ENCODE measurements around the gene KIRREL2. TPM values are rescaled to one million over a fixed set of nuclear protein-coding genes. Genes with fewer than 3 reads are reported as not detected.

The KIRREL2 gene
- total RNA-seq, 4 donors from 2014 or later, result 1.7 TPM; not detected in 3

DNA sequence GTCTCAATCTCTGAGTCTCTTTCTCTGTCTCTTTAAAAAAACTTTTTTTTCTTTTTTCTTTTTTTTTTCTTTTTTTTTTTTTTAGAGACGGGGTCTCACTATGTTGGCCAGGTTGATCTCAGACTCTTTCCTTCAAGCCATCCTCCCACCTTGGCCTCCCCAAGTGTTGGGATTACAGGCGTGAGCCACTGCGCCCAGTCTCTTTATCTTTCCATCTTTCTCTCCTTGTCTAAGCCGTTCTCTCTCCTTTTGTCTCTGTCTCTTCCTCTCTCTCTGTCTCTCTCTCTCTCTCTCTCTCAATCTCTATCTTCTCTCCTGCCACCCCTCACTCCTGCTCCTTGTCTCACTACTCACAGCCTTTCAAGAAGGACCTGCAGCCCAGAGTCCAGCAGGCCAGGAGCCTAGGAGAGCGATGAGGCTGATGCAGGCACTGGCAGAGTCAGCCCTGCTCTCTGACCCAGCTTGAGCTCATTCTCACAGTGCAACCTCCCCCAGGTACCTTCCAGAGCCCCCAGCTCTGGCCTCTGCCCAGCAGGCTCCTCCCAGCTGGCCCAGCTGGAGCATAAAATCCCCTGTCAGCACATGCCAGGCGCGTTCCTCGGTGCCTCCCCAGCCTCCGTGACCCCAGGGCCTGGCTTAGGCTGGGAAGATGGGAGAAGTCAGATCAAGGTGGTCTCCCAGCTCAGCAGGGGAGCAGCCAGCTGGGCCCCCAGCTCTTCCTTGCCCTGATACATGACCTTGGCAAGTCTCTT is 4.5 kb upstream of the KIRREL2 start, which contains the start of gene NPHS1:
TSS of gene NPHS1 (minus strand) at position 476 of the 752 bp plus-strand sequence. CDS start 667 bp downstream, outside the sequence.
- H3K27ac ChIP-seq, result no peak within 1 kb of the TSS
- H3K4me1 ChIP-seq, result peaks cover 0 to 14% (median 5%) of the 10 kb centered on the region in 4 donors
- no peak within 1 kb of the TSS for H3K4me3 ChIP-seq
- H3K9me3 ChIP-seq, result no peaks in the 10 kb centered on the region
- H3K36me3 ChIP-seq, result no peaks in the 10 kb centered on the region
- TF ChIP-seq POLR2A (IDR thresholded peaks at IDR 0.05), result no peak
- TF ChIP-seq, protein P1, sequence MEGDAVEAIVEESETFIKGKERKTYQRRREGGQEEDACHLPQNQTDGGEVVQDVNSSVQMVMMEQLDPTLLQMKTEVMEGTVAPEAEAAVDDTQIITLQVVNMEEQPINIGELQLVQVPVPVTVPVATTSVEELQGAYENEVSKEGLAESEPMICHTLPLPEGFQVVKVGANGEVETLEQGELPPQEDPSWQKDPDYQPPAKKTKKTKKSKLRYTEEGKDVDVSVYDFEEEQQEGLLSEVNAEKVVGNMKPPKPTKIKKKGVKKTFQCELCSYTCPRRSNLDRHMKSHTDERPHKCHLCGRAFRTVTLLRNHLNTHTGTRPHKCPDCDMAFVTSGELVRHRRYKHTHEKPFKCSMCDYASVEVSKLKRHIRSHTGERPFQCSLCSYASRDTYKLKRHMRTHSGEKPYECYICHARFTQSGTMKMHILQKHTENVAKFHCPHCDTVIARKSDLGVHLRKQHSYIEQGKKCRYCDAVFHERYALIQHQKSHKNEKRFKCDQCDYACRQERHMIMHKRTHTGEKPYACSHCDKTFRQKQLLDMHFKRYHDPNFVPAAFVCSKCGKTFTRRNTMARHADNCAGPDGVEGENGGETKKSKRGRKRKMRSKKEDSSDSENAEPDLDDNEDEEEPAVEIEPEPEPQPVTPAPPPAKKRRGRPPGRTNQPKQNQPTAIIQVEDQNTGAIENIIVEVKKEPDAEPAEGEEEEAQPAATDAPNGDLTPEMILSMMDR (IDR thresholded peaks at IDR 0.05), result no peak
- H3K27me3 ChIP-seq, result peaks cover 0 to 11% of the 10 kb centered on the region in 2 donors
- DNase-seq, result no peak

DNA sequence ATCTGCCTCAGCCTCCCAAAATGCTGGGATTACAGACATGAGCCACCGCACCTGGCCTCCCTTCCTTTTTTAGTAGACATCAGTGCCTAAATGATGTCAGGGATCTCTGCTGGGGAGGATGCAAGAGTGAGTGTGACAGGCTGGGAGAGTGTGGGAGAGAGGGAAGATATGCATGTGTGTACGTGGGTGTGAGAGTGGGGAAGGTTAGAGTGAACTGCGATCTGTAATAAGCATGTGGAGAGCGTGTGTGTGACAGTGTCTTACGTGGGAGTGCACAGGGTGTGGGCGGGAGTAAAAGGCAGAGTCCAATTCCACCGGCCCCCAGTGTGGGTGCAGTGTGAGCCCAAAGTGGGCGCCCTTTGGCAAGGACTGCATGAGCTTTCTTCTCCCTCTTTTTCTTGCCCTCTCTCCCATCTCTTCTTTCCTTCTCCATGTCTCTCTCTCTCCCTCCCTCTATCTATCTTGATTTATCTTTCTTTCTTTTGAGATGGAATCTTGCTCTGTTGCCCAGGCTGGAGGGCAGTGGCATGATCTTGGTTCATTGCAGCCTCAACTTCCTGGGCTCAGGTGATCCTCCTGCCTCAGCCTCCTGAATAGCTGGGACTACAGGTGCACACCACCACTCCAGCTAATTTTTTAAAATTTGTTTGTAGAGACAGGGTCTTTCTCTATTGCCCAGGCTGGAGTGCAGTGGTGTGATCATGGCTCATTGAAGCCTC is 3.5 kb upstream of the KIRREL2 start:
- peaks cover 0 to 14% (median 5%) of the 10 kb centered on the region in 4 donors for H3K4me1 ChIP-seq
- H3K4me3 ChIP-seq, result no peak overlapping the region
- peaks cover 0 to 11% of the 10 kb centered on the region in 2 donors for H3K27me3 ChIP-seq
- no peak for DNase-seq
- TF ChIP-seq, protein P1 (IDR thresholded peaks at IDR 0.05), result no peak
- no peak for TF ChIP-seq POLR2A (IDR thresholded peaks at IDR 0.05)
- no peaks in the 10 kb centered on the region for H3K36me3 ChIP-seq
- H3K9me3 ChIP-seq, result no peaks in the 10 kb centered on the region
- no peak overlapping the region for H3K27ac ChIP-seq

DNA sequence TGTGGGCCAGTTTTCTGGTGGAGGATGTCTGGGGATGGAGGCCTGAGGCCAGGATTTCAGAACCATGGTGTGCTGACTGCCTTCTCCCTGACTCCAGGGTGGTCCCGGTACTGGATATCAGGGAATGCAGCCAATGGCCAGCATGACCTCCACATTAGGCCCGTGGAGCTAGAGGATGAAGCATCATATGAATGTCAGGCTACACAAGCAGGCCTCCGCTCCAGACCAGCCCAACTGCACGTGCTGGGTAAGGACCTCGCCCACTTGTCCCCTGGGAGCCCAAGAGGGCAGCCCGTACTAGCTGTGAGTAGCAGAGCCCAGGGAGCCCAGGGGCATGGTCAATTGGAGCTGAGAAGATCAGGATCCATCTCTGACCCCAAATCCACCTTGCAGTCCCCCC is 1.6 kb downstream of the KIRREL2 start:
- peaks cover 0 to 21% of the 10 kb centered on the region in 2 donors for H3K27me3 ChIP-seq
- no peaks in the 10 kb centered on the region for H3K9me3 ChIP-seq
- no peaks in the 10 kb centered on the region for H3K36me3 ChIP-seq
- H3K27ac ChIP-seq, result no peak overlapping the region
- no peak for DNase-seq
- H3K4me1 ChIP-seq, result peaks cover 0 to 14% (median 5%) of the 10 kb centered on the region in 4 donors
- TF ChIP-seq POLR2A (IDR thresholded peaks at IDR 0.05), result no peak
- TF ChIP-seq, protein P1 (IDR thresholded peaks at IDR 0.05), result no peak
- no peak overlapping the region for H3K4me3 ChIP-seq

DNA sequence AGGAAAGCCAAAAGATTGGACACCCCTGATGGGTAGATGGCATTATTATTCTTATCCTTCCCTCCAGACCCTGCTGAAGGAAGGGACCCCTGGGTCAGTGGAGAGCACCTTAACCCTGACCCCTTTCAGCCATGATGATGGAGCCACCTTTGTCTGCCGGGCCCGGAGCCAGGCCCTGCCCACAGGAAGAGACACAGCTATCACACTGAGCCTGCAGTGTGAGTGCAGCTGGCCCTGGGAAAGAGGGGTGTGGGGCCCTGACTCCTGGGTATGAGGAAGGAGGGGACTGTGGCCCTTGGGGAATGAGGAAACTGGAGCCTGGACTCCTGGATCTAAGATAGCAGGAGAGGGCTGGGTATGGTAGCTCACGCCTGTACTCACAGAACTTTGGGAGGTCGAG is 2.7 kb downstream of the KIRREL2 start:
- no peak for TF ChIP-seq POLR2A (IDR thresholded peaks at IDR 0.05)
- TF ChIP-seq, protein P1 (IDR thresholded peaks at IDR 0.05), result no peak
- Histone ChIP-seq H3K4me3 (no peak overlapping the region), H3K27me3 (peaks cover 0 to 21% of the 10 kb centered on the region in 2 donors), H3K36me3 (no peaks in the 10 kb centered on the region), H3K9me3 (no peaks in the 10 kb centered on the region), H3K4me1 (peaks cover 0 to 14% (median 5%) of the 10 kb centered on the region in 4 donors), H3K27ac (no peak overlapping the region)
- no peak for DNase-seq

DNA sequence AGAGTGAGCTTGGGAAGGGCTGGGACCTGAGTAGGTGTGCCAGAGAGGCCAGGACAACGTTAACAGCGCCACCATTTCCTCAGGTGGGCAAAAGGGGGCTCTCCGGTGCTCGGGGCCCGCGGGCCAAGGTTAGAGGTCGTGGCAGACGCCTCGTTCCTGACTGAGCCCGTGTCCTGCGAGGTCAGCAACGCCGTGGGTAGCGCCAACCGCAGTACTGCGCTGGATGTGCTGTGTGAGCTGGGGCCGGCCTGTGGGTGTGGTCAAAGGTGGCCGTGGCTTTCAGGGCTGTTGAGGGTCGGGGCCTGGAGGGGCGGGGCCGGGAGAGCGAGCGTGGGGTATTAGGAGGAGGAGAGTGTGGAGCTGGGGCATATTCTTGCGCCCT is 3.7 kb downstream of the KIRREL2 start:
- Histone ChIP-seq H3K36me3 (no peaks in the 10 kb centered on the region), H3K27ac (no peak overlapping the region), H3K27me3 (peaks cover 0 to 21% of the 10 kb centered on the region in 2 donors), H3K9me3 (no peaks in the 10 kb centered on the region), H3K4me3 (no peak overlapping the region), H3K4me1 (peaks cover 0 to 14% (median 5%) of the 10 kb centered on the region in 4 donors)
- DNase-seq, result no peak
- TF ChIP-seq, protein P1 (IDR thresholded peaks at IDR 0.05), result no peak
- no peak for TF ChIP-seq POLR2A (IDR thresholded peaks at IDR 0.05)

All from Peyer's patch (tissue), 4 donors.